IMR-90 (cell line): Measurements from ENCODE around the gene TUBA8. TPM values are rescaled to one million over a fixed set of nuclear protein-coding genes. Genes with fewer than 3 reads are reported as not detected.

Source experiments
- ATAC-seq: fragments of 200-7000 bp; cut with Tn5 transposase; 2 replicates; pipeline ENCODE4 v1.9.1; 2020; ENCODE audit warnings: low read depth, mild to moderate bottlenecking, moderate library complexity
- BruUV-seq: library from RNA; stranded (reverse); fragments of 400-500 nt; replicated peaks from 2 replicates; lab custom pipeline; 2021; lab: Mats Ljungman, UMichigan
- CTCF ChIA-PET: fragments of 300-600 bp; formaldehyde crosslinking; extraction: SDS; loops from one replicate; lab custom pipeline; 2021; ENCODE audit warnings: antibody characterized with exemption; lab: Yijun Ruan, JAX
- POLR2A ChIA-PET: fragments of 300-600 bp; sonication (Branson Sonifier 250); formaldehyde crosslinking; loops from one replicate; lab custom pipeline; 2022; ENCODE audit warnings: antibody characterized with exemption; ENCODE audit not compliant: unreplicated experiment; lab: Charles Lee
- DNase-seq: peaks from one replicate; pipeline ENCODE4 v3.0.0; 2013
- H2AFZ ChIP-seq: replicated peaks from 2 replicates; pipeline ENCODE3; 2013; ENCODE audit warnings: low read length, mild to moderate bottlenecking; ENCODE audit not compliant: poor library complexity
- H2AK5ac ChIP-seq: 2 replicates; pipeline ENCODE4 v1.6.1; 2013; ENCODE audit warnings: low read depth, low read length, inconsistent platforms
- H2AK9ac ChIP-seq: replicated peaks from 2 replicates; pipeline ENCODE3; 2013; ENCODE audit warnings: mild to moderate bottlenecking, low read depth, low read length, moderate library complexity; ENCODE audit not compliant: poor library complexity
- H2BK120ac ChIP-seq: 2 replicates; pipeline ENCODE4 v1.6.1; 2013; ENCODE audit warnings: low read depth, low read length, inconsistent platforms
- H2BK15ac ChIP-seq: 3 replicates; pipeline ENCODE4 v1.6.1; 2013; ENCODE audit warnings: low read depth, low read length, inconsistent platforms
- H2BK20ac ChIP-seq: 2 replicates; pipeline ENCODE4 v1.6.1; 2013; ENCODE audit warnings: low read depth, mild to moderate bottlenecking, inconsistent platforms, low read length, moderate library complexity
- H2BK5ac ChIP-seq: 2 replicates; pipeline ENCODE4 v1.6.1; 2013; ENCODE audit warnings: mild to moderate bottlenecking, low read depth, low read length, inconsistent platforms; ENCODE audit not compliant: poor library complexity, severe bottlenecking
- H3K14ac ChIP-seq: replicated peaks from 2 replicates; pipeline ENCODE4 v1.6.1; 2013; ENCODE audit warnings: low read depth, low read length, inconsistent platforms
- H3K18ac ChIP-seq: 2 replicates; pipeline ENCODE4 v1.6.1; 2013; ENCODE audit warnings: low read depth, low read length, control low read depth
- H3K23ac ChIP-seq: 2 replicates; pipeline ENCODE4 v1.6.1; 2013; ENCODE audit warnings: low read depth, low read length, inconsistent platforms
- H3K27ac ChIP-seq: 2 replicates; pipeline ENCODE4 v1.5.1; 2013; ENCODE audit warnings: mild to moderate bottlenecking, control low read depth, low read length; ENCODE audit not compliant: insufficient read depth
- H3K27me3 ChIP-seq: 2 replicates; pipeline ENCODE4 v1.6.1; 2013; ENCODE audit warnings: low read length; ENCODE audit not compliant: control insufficient read depth, insufficient read depth
- H3K36me3 ChIP-seq: 2 replicates; pipeline ENCODE4 v1.6.1; 2013; ENCODE audit warnings: low read length, mixed read lengths; ENCODE audit not compliant: control insufficient read depth, insufficient read depth
- H3K4ac ChIP-seq: 2 replicates; pipeline ENCODE4 v1.6.1; 2013; ENCODE audit warnings: low read depth, low read length, inconsistent platforms
- H3K4me1 ChIP-seq: 2 replicates; pipeline ENCODE4 v1.6.1; 2013; ENCODE audit warnings: low read length, mixed read lengths; ENCODE audit not compliant: control insufficient read depth, insufficient read depth
- H3K4me2 ChIP-seq: 2 replicates; pipeline ENCODE4 v1.6.1; 2013; ENCODE audit warnings: low read depth, mild to moderate bottlenecking, control low read depth, low read length, moderate library complexity
- H3K4me3 ChIP-seq: 2 replicates; pipeline ENCODE4 v1.5.1; 2013; ENCODE audit warnings: low read depth, mild to moderate bottlenecking, control low read depth, low read length, moderate library complexity; ENCODE audit not compliant: insufficient read depth
- H3K56ac ChIP-seq: 2 replicates; pipeline ENCODE4 v1.6.1; 2013; ENCODE audit warnings: low read length, inconsistent platforms; ENCODE audit not compliant: insufficient read depth; ENCODE audit errors: extremely low read depth
- H3K79me1 ChIP-seq, 2 experiments: 2 replicates each; pipeline ENCODE4 v1.6.1; 2013; ENCODE audit warnings: low read length in 2 of 2, inconsistent platforms in 1 of 2, low read depth in 1 of 2
- H3K9ac ChIP-seq: 2 replicates; pipeline ENCODE4 v1.6.1; 2013; ENCODE audit warnings: low read depth, low read length, control low read depth
- H3K9me1 ChIP-seq: 2 replicates; pipeline ENCODE4 v1.6.1; 2013; ENCODE audit warnings: low read length, inconsistent platforms; ENCODE audit not compliant: insufficient read depth
- H3K9me3 ChIP-seq: 2 replicates; pipeline ENCODE4 v1.6.1; 2013; ENCODE audit warnings: low read length; ENCODE audit not compliant: control insufficient read depth, insufficient read depth
- H4K20me1 ChIP-seq: 2 replicates; pipeline ENCODE4 v1.6.1; 2013; ENCODE audit warnings: low read length, inconsistent platforms; ENCODE audit not compliant: insufficient read depth
- H4K5ac ChIP-seq: 2 replicates; pipeline ENCODE4 v1.6.1; 2013; ENCODE audit warnings: mild to moderate bottlenecking, low read depth, low read length, control low read depth
- H4K8ac ChIP-seq, 2 experiments: 2 replicates each; pipeline ENCODE4 v1.6.1; 2013; ENCODE audit warnings: low read depth in 2 of 2, low read length in 2 of 2, control low read depth in 1 of 2, inconsistent platforms in 1 of 2
- H4K91ac ChIP-seq: 2 replicates; pipeline ENCODE4 v1.6.1; 2013; ENCODE audit warnings: low read depth, low read length, inconsistent platforms; ENCODE audit not compliant: insufficient read depth
- RCOR1 ChIP-seq: IDR thresholded peaks from 2 replicates; pipeline ENCODE4 v1.6.1; 2012; ENCODE audit warnings: mild to moderate bottlenecking, low read length, improper control_type of control experiment; ENCODE audit not compliant: insufficient replicate concordance
- WGBS, 2 experiments: methylation state at CpG; one replicate each; pipeline versions ENCODE4 v1.1.5 to v1.1.7; 2013; ENCODE audit warnings: missing lambda C conversion rate in 2 of 2; ENCODE audit not compliant: insufficient read length in 1 of 2; ENCODE audit errors: extremely low coverage in 2 of 2; 5-methylcytosine and 5-hydroxymethylcytosine counted together
- dilution Hi-C: fragments of 300-500 bp; cut with HindIII; formaldehyde crosslinking; loops from one replicate; pipeline ENCODE4 v1.14.3; 2018; ENCODE audit warnings: low sequenced_read_pairs; ENCODE audit not compliant: unreplicated experiment
- in situ Hi-C: fragments of 300-500 bp; cut with MboI; formaldehyde crosslinking; loops from 3 replicates; pipeline ENCODE4 v1.14.3; 2019; ENCODE audit warnings: low sequenced_read_pairs, inconsistent platforms, mixed read lengths
- intact Hi-C: fragments of 100-400 bp; cut with micrococcal nuclease; formaldehyde crosslinking; loops from 2 replicates; pipeline ENCODE4 v1.10.0; 2022
- polyA plus RNA-seq, 3 experiments: library from polyadenylated mRNA; depleted of rRNA; stranded (reverse); fragments of >200 nt; gene quantifications; 2 replicates each; pipeline ENCODE4 v1.2.3, GENCODE V29; 2012; ENCODE audit warnings: low replicate concordance in 1 of 3
- total RNA-seq: library from RNA; depleted of rRNA; stranded (reverse); fragments of >200 nt; gene quantifications from 2 replicates; pipeline ENCODE4 v1.2.3, GENCODE V29; 2012

TUBA8 gene
- total and polyA plus RNA-seq, 2 of the 4 experiments (the other 2 are of a cell fraction): 1.4 to 2.2 TPM

- Histone ChIP-seq H3K4me1 (peaks cover 7% of the 10 kb centered on the region; the same call in 1 of the 2 replicates), H3K9ac (no peak overlapping the region), H2BK5ac (no peak overlapping the region), H3K9me1 (no peaks in the 10 kb centered on the region), H4K91ac (no peak overlapping the region), H3K4me3 (no peak overlapping the region), H4K20me1 (no peaks in the 10 kb centered on the region), H3K79me1 (peaks cover 4 to 8% of the 10 kb centered on the region in 2 experiments; a peak in 3 of 4 replicates), H4K5ac (no peak overlapping the region), H2AFZ (no peak overlapping the region), H2BK20ac (no peak overlapping the region), H2BK15ac (no peak overlapping the region), H3K36me3 (peaks cover 2% of the 10 kb centered on the region), H3K27ac (no peak overlapping the region), H3K4ac (no peak overlapping the region), H2BK120ac (no peak overlapping the region), H3K9me3 (no peaks in the 10 kb centered on the region), H3K27me3 (no peaks in the 10 kb centered on the region), H3K4me2 (no peak overlapping the region), H2AK9ac (no peak overlapping the region), H2AK5ac (no peak overlapping the region), H4K8ac (no peak overlapping the region), H3K23ac (no peak overlapping the region), H3K18ac (no peak overlapping the region), H3K56ac (no peak overlapping the region), H3K14ac (no peak overlapping the region)
- in situ Hi-C loops (no loop called here), dilution Hi-C loops (no loop called here), intact Hi-C loops (no loop called here)
- TF ChIP-seq RCOR1: no peak
- WGBS, 2 experiments: 100% methylated on average over 1 of the region's 8 CpGs; no CpG with 5 or more reads in 1 of the 2 experiments
- no TSS peak for BruUV-seq
- peak; percentile 38 for DNase-seq
- CTCF ChIA-PET: no interaction called here
- POLR2A ChIA-PET: no interaction called here
- no peak for ATAC-seq
Measured at GRCh38 chr22:18095101-18095805, 15.4 kb upstream of the TUBA8 start.
